ENCODE results near the gene TMEM107. TPM values are rescaled to one million over a fixed set of nuclear protein-coding genes. Genes with fewer than 3 reads are reported as not detected.

Gene TMEM107
- total and polyA plus RNA-seq, 4 experiments from 2014 or later, result 25.0 to 43.7 (median 33.9) TPM

GRCh38 chr17:8131844-8132441, 44.2 kb downstream of the TMEM107 start:
- DNase-seq, result no peak
- ChIA-PET CTCF (ENCODE audit: partially characterized antibody) (interaction anchor here (0.7 to 1.2 kb wide), 4 partner anchors 12 to 160 kb away, joined by 3 to 5 read pairs (median 3); no protein-coding TSS in a partner anchor), POLR2A (ENCODE audit: partially characterized antibody) (interaction anchor here (0.7 to 0.8 kb wide), 4 partner anchors 12 to 163 kb away, joined by 3 to 4 read pairs (median 4); partner anchors contain the start of gene SLC25A35)
- no peaks in the 10 kb centered on the region for H3K9me3 ChIP-seq (ENCODE audit: control insufficient read depth in 1 of 2, low read length in 2 of 2)
- no peak overlapping the region for H3K4me3 Mint-ChIP-seq
- H3K27me3 Mint-ChIP-seq, result peaks cover 0 to 6% of the 10 kb centered on the region in 2 donors
- H3K4me3 ChIP-seq (ENCODE audit: low read length in 2 of 2), result no peak overlapping the region
- H3K27ac ChIP-seq (ENCODE audit: low read depth, low read length), result no peak overlapping the region
- H3K9me3 Mint-ChIP-seq, result peaks cover 0 to 2% (median 0%) of the 10 kb centered on the region in 8 donors
- peaks cover 4 to 7% (median 5%) of the 10 kb centered on the region in 4 donors for H3K4me1 Mint-ChIP-seq
- intact Hi-C loops (cut with micrococcal nuclease), result no loop called here
- H3K27ac Mint-ChIP-seq, result peak overlapping the region in 1 of 7 donors; percentile 55
- H3K36me3 ChIP-seq (ENCODE audit: insufficient read depth, low read length), result no peaks in the 10 kb centered on the region
- no peaks in the 10 kb centered on the region for H3K27me3 ChIP-seq (ENCODE audit: insufficient read depth, low read length)
- no peaks in the 10 kb centered on the region for H3K36me3 Mint-ChIP-seq
- peaks cover 4% of the 10 kb centered on the region for H3K4me1 ChIP-seq (ENCODE audit: insufficient read depth, low read length)

GRCh38 chr17:8128125-8128784, 47.9 kb downstream of the TMEM107 start:
- peaks cover 0 to 17% of the 10 kb centered on the region in 2 donors for H3K36me3 Mint-ChIP-seq
- intact Hi-C loops (cut with micrococcal nuclease), result no loop called here
- POLR2A ChIA-PET (ENCODE audit: partially characterized antibody), result interaction anchor here (0.7 to 2.5 kb wide), 5 partner anchors 8 to 64 kb away, joined by 3 to 20 read pairs (median 3); no protein-coding TSS in a partner anchor

GRCh38 chr17:8126491-8127066, 49.6 kb downstream of the TMEM107 start:
- Histone ChIP-seq H3K27ac (ENCODE audit: low read depth, low read length) (no peak overlapping the region), H3K27me3 (ENCODE audit: insufficient read depth, low read length) (peaks cover 20% of the 10 kb centered on the region), H3K9me3 (ENCODE audit: control insufficient read depth in 1 of 2, low read length in 2 of 2) (no peaks in the 10 kb centered on the region), H3K36me3 (ENCODE audit: insufficient read depth, low read length) (no peaks in the 10 kb centered on the region), H3K4me3 (ENCODE audit: low read length in 2 of 2) (peak overlapping the region in 1 of 2 donors; percentile 57), H3K4me1 (ENCODE audit: insufficient read depth, low read length) (peaks cover 54% of the 10 kb centered on the region)
- H3K27ac Mint-ChIP-seq, result peak overlapping the region; percentile 58 to 100 (median 86)
- H3K36me3 Mint-ChIP-seq, result peaks cover 0 to 19% of the 10 kb centered on the region in 2 donors
- peaks cover 6 to 19% of the 10 kb centered on the region in 2 donors for H3K27me3 Mint-ChIP-seq
- ChIA-PET CTCF (ENCODE audit: partially characterized antibody) (interaction anchor here (1.0 to 2.7 kb wide), 7 partner anchors 8 to 95 kb away, joined by 3 to 16 read pairs (median 4); partner anchors contain the start of gene ALOXE3), POLR2A (ENCODE audit: partially characterized antibody) (interaction anchor here (0.8 to 2.5 kb wide), 18 partner anchors 7 to 257 kb away, joined by 3 to 20 read pairs (median 3); partner anchors contain the start of genes RANGRF and SLC25A35)
- H3K9me3 Mint-ChIP-seq, result peaks cover 0 to 16% (median 0%) of the 10 kb centered on the region in 8 donors
- peaks cover 35 to 52% (median 43%) of the 10 kb centered on the region in 4 donors for H3K4me1 Mint-ChIP-seq
- DNase-seq, result peak; percentile 31 to 44 (median 34)
- H3K4me3 Mint-ChIP-seq, result peak overlapping the region; percentile 90 to 99 (median 94)
- intact Hi-C loops (cut with micrococcal nuclease), result no loop called here

More at GRCh38 chr17:8128125-8128784, 47.9 kb downstream of the TMEM107 start:
- peaks cover 29 to 41% (median 34%) of the 10 kb centered on the region in 4 donors for H3K4me1 Mint-ChIP-seq
- DNase-seq, result no peak
- peaks cover 1 to 20% of the 10 kb centered on the region in 2 donors for H3K27me3 Mint-ChIP-seq
- H3K27ac Mint-ChIP-seq, result peak overlapping the region in 1 of 7 donors; percentile 63
- Histone ChIP-seq H3K9me3 (ENCODE audit: control insufficient read depth in 1 of 2, low read length in 2 of 2) (no peaks in the 10 kb centered on the region), H3K27ac (ENCODE audit: low read depth, low read length) (no peak overlapping the region), H3K4me3 (ENCODE audit: low read length in 2 of 2) (no peak overlapping the region), H3K4me1 (ENCODE audit: insufficient read depth, low read length) (peaks cover 38% of the 10 kb centered on the region), H3K27me3 (ENCODE audit: insufficient read depth, low read length) (peaks cover 6% of the 10 kb centered on the region), H3K36me3 (ENCODE audit: insufficient read depth, low read length) (no peaks in the 10 kb centered on the region)
- H3K9me3 Mint-ChIP-seq, result peaks cover 0 to 16% (median 0%) of the 10 kb centered on the region in 8 donors
- H3K4me3 Mint-ChIP-seq, result peak overlapping the region in 1 of 8 donors; percentile 2
- CTCF ChIA-PET (ENCODE audit: partially characterized antibody), result interaction anchor here (0.6 to 2.7 kb wide), 2 partner anchors 10 to 605 kb away, joined by 4 to 16 read pairs; no protein-coding TSS in a partner anchor

- intact Hi-C loops (cut with micrococcal nuclease), result loop anchor here (1.0 kb wide), 1 partner anchor 12 kb away; no protein-coding TSS in a partner anchor
- POLR2A ChIA-PET (ENCODE audit: partially characterized antibody), result interaction anchor here (0.6 to 2.5 kb wide), 13 partner anchors 13 to 258 kb away, joined by 3 to 20 read pairs (median 4); partner anchors contain the start of genes RANGRF and SLC25A35
- CTCF ChIA-PET (ENCODE audit: partially characterized antibody), result interaction anchor here (1.2 to 2.7 kb wide), 5 partner anchors 7 to 53 kb away, joined by 3 to 16 read pairs (median 5); partner anchors contain the start of gene ALOXE3
- Histone ChIP-seq H3K4me3 (ENCODE audit: low read length in 2 of 2) (peak overlapping the region; percentile 53 to 57), H3K27me3 (ENCODE audit: insufficient read depth, low read length) (peaks cover 20% of the 10 kb centered on the region), H3K36me3 (ENCODE audit: insufficient read depth, low read length) (no peaks in the 10 kb centered on the region), H3K27ac (ENCODE audit: low read depth, low read length) (no peak overlapping the region), H3K4me1 (ENCODE audit: insufficient read depth, low read length) (peaks cover 57% of the 10 kb centered on the region), H3K9me3 (ENCODE audit: control insufficient read depth in 1 of 2, low read length in 2 of 2) (no peaks in the 10 kb centered on the region)
- H3K27ac Mint-ChIP-seq, result peak overlapping the region; percentile 61 to 100 (median 93)
- H3K9me3 Mint-ChIP-seq, result peaks cover 0 to 16% (median 0%) of the 10 kb centered on the region in 8 donors
- H3K36me3 Mint-ChIP-seq, result peaks cover 0 to 20% of the 10 kb centered on the region in 2 donors
- DNase-seq, result peak in 3 of 5 donors; percentile 20 to 57 (median 27)
- H3K4me1 Mint-ChIP-seq, result peaks cover 37 to 55% (median 45%) of the 10 kb centered on the region in 4 donors
- peaks cover 8 to 21% of the 10 kb centered on the region in 2 donors for H3K27me3 Mint-ChIP-seq
- H3K4me3 Mint-ChIP-seq, result peak overlapping the region; percentile 85 to 99 (median 92)
Measured at GRCh38 chr17:8125947-8126490, 50.2 kb downstream of the TMEM107 start.

- ChIA-PET POLR2A (ENCODE audit: partially characterized antibody) (interaction anchor here (0.6 to 9.5 kb wide), 15 partner anchors 13 to 439 kb away, joined by 3 to 152 read pairs (median 6); partner anchors contain the start of genes CTC1 and SLC25A35), CTCF (ENCODE audit: partially characterized antibody) (interaction anchor here (0.6 to 2.8 kb wide), 6 partner anchors 13 to 1078 kb away, joined by 3 to 21 read pairs (median 4); no protein-coding TSS in a partner anchor)
- DNase-seq, result peak; percentile 83 to 90 (median 87)
- peaks cover 10 to 28% of the 10 kb centered on the region in 2 donors for H3K27me3 Mint-ChIP-seq
- H3K27ac ChIP-seq (ENCODE audit: low read depth, low read length), result no peak overlapping the region
- peak overlapping the region; percentile 53 to 68 for H3K4me3 ChIP-seq (ENCODE audit: low read length in 2 of 2)
- H3K9me3 Mint-ChIP-seq, result peaks cover 0 to 20% (median 0%) of the 10 kb centered on the region in 8 donors
- peak overlapping the region; percentile 85 to 99 (median 92) for H3K4me3 Mint-ChIP-seq
- intact Hi-C loops (cut with micrococcal nuclease), result loop anchor here (1.0 kb wide), 1 partner anchor 13 kb away; no protein-coding TSS in a partner anchor
- peak overlapping the region; percentile 69 to 100 (median 93) for H3K27ac Mint-ChIP-seq
- H3K4me1 ChIP-seq (ENCODE audit: insufficient read depth, low read length), result peaks cover 63% of the 10 kb centered on the region
- no peaks in the 10 kb centered on the region for H3K9me3 ChIP-seq (ENCODE audit: control insufficient read depth in 1 of 2, low read length in 2 of 2)
- no peaks in the 10 kb centered on the region for H3K36me3 ChIP-seq (ENCODE audit: insufficient read depth, low read length)
- peaks cover 42 to 62% (median 51%) of the 10 kb centered on the region in 4 donors for H3K4me1 Mint-ChIP-seq
- peaks cover 20% of the 10 kb centered on the region for H3K27me3 ChIP-seq (ENCODE audit: insufficient read depth, low read length)
- H3K36me3 Mint-ChIP-seq, result peaks cover 0 to 27% of the 10 kb centered on the region in 2 donors
Measured at GRCh38 chr17:8125154-8125946, 50.8 kb downstream of the TMEM107 start.
